Measurements from ENCODE around the gene FBXO28.
"Not testable (repeated sequence)": the region's sequence is repeated elsewhere in the genome, so short reads cannot be mapped to it uniquely, and the experiment has no call there.

The FBXO28 gene

DNA sequence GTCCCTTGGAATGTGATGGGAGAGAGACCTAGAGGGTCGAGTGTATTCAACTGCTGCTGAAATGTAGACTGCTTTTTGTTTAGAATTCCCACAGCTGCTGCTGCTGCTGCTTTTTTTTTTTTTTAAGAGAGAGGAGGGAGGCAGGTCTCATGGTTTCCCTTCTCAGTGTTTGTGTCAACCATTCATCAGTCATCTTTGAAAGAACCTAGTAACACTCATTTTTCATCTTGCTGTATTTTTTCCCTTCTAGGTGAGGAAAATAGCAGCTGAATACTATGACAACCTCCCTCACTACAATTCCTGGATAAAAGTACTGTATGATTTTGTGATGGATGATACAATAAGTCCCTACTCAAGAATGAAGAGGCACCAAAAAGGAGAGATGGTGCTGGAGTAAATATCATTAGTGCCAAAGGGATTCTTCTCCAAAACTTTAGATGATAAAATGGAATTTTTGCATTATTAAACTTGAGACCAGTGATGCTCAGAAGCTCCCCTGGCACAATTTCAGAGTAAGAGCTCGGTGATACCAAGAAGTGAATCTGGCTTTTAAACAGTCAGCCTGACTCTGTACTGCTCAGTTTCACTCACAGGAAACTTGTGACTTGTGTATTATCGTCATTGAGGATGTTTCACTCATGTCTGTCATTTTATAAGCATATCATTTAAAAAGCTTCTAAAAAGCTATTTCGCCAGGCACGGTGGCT lies 78.3 kb downstream of the FBXO28 start:
- no peak for DNase-seq

DNA sequence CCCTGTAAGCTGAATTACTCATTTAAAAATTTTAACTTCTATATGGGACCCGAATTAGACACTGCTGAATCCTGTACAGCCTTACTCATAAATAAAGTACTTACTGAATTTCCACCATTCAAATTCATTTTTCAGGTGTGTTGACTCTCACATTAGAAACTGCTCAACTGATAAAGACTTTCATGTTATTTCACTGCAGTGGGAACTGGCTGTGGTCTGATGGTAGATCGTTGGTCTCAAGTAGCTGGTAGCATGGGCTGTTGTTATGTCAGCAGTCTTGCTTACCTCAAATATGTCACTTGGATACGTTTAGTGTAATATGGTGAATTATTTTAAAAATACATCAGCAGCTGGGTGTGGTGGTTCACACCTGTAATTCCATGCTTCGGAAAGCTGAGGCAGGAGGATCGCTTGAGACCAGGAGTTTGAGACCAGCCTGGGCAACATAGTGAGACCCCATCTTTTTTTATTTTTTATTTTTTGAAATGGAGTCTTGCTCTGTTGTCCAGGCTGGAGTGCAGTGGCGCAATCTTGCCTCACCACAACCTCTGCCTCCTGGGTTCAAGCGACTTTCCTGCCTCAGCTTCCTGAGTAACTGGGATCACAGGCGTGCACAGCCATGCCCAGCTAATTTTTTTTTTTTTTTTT lies 79.5 kb downstream of the FBXO28 start:
- DNase-seq, result no peak

DNA sequence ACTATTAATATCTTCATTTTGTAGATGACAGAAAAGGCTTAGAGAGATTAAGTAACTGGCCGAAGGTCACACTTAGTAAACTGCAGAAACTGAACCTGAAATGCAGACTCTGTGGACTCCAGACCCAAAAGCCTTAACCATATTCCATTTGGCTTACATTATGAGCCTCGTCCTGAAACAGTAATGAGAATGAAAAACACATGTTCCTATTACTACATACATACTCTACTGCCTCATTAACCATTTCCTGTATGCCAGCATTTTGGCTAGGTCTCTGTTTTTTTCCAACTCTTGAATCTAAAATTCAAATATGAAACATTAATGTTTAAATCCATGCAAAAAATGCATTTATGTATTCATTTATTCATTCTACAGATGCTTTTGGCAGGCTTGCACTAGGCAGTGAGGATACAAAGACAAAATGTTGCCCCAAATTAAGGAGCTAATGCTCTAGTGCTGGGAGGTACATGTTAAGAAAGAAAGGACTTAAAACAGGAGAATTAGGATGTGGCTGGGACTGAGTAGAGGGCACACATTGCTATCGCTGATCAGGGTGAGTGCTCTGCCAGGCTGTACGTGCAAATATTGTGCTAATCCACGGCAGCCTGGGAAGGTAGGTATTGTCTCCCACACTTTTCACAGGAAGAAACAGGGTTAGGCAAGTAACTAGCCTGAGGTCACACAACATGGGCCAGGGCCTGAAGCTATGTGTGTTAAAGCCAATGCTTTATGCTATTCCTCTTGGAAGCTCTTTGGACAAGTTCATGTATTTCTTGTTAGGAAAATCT lies 83.1 kb downstream of the FBXO28 start:
- DNase-seq, result no peak

DNA sequence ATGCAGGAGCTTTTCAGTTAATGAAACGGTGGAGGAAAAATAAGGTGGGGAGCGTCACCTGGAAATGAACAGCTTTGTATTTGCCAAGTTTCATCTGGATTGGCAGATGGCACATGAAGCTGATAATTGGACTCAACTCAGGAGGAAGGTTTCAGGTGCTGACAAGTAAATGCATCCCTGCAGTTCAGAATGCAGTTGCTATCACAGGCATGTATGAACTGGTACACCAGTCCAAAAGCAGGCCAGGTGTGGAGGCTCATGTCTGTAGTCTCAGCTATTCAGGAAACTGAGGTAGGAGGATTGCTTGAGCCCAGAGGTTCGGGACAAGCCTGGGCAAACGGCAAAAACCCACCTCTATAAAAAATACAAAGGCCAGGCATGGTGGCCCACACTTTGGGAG lies 84.7 kb downstream of the FBXO28 start:
- DNase-seq, result no peak

DNA sequence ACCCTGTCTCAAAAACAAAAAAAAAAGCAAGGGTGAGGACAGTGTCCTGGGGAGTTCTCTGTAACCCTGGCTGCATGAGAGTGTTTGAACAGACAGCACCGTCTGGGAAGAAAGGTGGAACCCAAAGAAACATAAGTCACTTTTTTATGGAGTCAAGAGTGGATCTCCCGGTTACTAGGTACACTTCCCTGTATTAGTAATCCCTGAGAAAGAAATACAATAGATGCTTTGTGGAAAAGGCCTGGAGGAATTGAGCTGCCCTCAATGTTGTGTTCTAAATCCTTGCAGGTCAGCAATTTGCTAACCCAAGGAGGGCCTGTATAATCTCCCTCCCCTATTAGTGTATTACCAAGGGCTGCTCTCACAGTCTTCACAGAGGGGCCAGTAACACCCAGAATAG lies 85.8 kb downstream of the FBXO28 start:
- no peak for DNase-seq

DNA sequence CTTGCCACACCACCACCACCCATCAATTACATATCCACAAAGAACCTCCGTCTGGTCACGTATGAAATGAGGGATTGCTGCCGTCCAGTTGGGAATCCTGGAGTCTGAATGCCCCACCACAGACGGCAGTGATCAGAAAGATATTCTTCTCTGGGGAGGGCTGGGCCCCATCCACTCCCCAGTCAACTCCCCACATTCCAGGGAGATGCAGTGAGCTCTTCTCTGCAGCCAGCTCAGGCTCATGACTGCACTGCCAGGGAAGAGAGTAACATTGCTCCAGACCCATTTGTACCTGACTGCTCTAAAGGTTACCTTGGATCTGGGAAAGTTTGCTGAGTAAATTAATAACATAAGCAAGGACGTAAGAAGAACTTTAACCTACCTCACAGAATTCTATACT lies 87.5 kb downstream of the FBXO28 start:
- DNase-seq, result no peak

DNA sequence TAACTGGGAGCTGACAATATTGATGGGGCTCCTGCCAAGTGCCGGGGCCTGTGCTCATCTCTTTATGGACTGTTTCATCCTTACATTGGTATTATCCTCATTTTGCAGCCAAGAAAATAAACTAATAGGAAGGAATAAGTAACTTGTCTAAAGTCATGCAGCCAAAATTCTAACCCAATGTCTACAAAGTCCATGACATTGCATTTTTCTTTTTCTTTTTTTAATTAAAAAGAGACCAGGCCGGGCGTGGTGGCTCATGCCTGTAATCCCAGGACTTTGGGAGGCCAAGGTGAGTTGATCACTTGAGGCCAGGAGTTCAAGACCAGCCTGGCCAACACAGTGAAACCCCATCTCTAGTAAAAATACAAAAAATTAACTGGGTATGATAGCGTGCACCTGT lies 87.9 kb downstream of the FBXO28 start:
- DNase-seq, result no peak

DNA sequence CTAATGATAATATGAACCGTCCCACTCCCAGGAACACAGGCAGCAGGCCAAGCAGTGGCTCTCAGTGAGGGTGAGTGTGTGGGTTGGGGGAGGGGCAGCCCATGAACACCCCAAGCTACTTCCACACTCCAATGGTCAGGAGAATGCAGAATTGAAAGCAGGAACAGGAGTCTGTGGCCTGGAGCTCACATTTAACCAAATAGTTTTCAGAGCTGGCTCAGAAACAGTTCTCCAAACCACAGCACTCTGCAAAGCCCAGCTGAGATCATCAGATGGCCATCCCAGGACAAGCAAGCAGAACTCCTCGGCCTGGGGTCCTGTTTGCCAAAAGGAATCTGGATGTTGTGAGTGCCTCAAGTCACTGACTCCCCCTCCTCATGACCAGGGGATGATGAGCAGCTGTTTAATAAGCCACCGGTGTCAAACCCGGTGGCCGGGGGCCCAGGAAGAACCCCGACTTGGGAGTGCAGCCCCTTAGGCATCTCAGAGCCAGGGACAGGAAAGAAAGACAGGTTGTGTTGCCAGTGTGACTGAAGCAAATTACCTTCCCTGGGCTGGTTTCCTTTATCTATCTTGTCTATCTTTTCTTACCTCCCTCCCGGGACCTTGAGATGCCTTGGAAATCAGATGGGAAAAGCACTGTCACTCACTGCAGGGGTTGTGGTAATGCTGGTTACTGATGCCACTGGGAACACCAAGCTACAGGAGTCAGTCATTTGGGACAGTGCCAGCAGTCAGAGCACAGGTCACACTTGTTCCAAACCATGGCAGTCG lies 89.5 kb downstream of the FBXO28 start:
- DNase-seq, result no peak

DNA sequence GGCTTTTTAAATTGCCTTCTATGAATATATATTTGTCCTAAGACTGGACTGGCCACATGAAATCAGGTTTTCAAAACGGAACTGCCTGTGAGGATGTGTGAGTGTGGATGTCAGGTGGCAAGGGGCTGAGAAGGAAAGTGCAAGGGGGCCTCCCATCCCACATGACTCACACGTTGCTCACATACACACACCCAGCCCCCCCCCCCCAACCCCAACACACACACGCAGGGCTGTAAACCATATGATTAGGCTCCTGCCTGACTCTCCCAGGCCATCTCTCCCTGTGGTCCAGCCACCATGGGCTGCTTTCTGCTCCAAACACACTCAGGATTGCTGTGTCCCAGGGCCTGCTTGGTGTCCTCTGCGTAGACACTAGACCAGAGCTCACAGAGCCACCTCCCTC lies 91.5 kb downstream of the FBXO28 start:
- DNase-seq, result peak; percentile 8

DNA sequence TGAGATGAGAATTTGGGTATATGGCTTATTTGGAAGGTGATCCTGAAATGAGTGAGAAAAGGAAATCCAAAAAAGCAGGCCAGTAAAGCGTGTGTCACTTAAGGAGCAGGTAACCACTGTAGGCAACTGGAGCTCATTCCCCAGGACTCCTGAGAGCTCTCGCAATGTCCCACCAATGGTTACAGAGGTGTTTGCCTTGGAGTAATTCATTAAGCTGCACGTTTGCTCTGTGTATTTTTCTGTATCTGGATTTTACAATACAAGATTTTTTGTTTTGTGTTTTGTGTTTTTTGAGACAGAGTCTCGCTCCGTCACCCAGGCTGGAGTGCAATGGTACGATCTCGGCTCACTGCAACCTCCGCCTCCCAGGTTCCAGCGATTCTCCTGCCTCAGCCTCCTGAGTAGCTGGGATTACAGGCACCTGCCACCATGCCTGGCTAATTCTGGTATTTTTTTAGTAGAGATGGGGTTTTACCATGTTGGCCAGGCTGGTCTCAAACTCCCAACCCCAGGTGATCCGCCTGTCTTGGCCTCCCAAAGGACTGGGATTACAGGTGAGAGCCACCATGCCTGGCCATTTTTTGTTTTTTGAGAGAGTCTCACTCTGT lies 92.1 kb downstream of the FBXO28 start:
- not testable (repeated sequence) for DNase-seq

DNA sequence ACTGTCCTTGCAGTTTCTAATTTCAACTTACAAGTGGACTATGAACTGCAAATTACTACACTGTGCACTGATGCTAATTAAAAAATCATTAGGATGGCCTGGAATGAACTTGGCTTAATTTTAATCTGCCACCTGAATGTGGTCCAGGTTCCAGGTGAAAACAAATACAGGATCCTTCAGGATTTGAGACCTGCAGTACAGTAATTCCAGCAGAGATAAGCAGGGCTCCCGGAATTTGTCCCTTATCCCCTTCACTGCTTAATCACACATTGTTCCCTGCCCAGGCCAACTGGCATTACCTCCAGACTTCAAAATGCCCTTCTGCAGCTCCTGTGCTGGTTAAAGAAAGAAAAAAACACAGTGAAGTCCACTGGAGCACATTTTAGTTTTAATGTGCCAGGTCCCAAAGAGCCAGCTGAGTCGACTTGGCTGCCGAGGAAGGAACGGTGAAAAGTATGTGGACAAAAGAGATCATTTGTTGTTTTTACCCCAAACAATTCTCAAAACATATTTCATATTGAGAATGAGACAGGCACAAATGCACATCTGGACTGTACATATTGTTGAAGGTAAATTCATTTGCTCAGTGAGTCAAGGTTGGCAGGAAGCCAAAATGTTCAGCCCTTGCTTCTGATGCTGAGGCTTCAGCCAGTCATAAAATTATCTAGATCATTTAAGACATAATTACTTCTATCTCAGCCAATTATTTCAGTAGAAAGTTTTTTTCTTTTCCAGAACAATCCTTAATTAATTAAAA lies 97.5 kb downstream of the FBXO28 start:
- DNase-seq, result no peak
